Nucleus accumbens (tissue), 56 donors: ENCODE results near the gene POLR3C.
"Not testable (repeated sequence)": the region's sequence is repeated elsewhere in the genome, so short reads cannot be mapped to it uniquely, and the experiment has no call there.

Experiments
- DNase-seq, 56 donors: peaks; one replicate each; lab custom pipeline; 2025; lab: John Stamatoyannopoulos, UW

POLR3C gene

GRCh38 chr1:145812977-145813810 is 10.8 kb upstream of the POLR3C start:
- DNase-seq = not testable (repeated sequence)

GRCh38 chr1:145818095-145818494 is 5.9 kb upstream of the POLR3C start:
- not testable (repeated sequence) for DNase-seq

GRCh38 chr1:145822779-145823331 is 1.1 kb upstream of the POLR3C start:
- DNase-seq = not testable (repeated sequence)

- DNase-seq = no peak
These were observed 471 bp downstream of the POLR3C start for GRCh38 chr1:145824499-145824842.

DNA sequence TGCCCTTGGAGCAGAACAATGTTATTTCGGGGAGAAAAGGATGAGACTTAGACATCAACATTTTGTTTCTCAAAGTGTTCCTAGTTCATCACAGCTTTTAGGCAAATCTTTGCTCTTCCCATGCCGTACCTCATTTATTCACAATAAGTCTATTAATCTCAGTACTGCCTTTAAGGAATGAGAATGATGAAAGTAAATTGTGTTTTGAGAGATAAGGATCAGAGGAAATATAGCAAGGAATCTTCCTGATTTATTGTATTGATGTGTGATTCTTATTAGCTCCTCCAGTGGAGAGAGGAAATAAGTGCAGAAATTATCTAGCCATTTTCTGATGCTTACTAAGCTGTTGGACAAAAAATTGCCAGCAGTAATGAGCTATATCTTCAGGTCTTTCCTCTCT is 2.0 kb downstream of the POLR3C start:
- no peak for DNase-seq

DNA sequence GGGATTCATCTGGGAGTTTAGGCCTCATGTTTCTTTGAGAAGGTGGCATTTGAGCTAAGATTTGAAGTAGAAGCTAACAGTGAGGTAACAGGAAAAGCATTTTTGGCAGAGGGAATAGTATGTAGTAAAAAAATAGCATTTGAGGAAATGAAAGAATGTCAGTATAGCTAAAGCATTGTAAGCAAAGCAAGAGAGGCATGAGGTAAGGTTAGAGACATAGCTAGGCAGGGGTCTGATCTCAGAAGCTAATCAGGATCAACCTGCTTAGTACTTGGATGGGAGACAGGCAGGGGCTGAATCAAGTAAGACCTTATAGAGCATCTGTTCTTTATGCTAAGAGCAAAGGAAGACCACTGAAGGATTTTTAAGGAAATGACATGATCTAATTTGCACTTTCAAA is 4.0 kb downstream of the POLR3C start:
- no peak for DNase-seq

GRCh38 chr1:145828367-145829026 is 4.5 kb downstream of the POLR3C start:
- DNase-seq = no peak

DNA sequence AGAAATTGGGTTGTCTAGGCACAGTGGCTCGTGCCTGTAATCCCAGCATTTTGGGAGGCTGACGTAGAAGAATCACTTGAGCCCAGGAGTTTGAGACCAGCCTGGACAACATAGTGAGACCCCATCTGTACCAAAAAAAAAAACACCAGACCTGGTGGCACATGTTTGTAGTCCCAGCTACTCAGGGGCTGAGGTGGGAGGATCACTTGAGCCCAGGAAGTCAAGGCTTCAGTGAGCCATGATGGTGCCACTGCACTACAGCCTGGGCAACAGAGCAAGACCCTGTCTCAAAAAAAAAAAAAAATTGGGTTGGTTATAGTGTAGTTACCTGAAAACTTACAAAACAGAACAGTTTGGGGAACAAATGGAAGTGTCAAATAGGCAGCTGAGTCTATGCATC is 6.8 kb downstream of the POLR3C start:
- not testable (repeated sequence) for DNase-seq

DNA sequence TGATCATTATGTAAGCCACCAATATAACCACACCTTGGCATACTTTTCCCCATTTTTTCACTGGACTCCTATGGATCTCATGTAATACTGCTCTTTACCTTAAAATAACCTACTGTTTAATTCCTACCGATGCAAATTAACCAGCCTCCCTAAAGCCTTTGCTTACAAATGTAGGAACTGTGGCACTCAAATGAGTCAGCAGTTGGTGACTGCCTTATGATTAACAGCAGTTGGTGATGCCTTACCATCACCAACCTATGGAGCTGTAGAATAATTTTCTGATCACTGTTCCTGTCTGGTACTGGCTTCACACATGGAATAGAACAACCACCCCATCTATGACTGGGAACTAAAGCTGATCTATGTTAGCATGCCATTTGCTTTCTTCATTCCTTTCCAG is 13.7 kb downstream of the POLR3C start:
- no peak for DNase-seq

DNA sequence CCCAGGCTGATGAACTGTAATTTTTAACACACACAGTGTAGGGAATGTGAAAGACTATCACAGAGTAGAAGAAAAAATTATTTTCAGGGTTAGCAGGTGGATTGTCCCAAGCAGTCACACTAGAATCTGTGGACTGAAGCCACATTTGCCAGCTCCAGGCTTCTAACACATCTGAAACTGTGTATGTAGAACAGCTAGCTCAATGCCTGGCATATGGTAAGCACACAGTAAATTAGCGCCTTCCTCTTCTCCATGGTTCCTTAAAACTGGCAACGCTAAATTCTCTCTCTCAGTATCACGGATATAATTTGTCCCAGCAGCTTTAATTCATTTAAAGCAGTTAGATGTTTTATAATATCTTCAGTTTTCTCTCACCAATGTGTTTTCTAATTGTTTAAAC is 19.0 kb downstream of the POLR3C start:
- no peak for DNase-seq

GRCh38 chr1:145845144-145845513 is 21.1 kb downstream of the POLR3C start:
- no peak for DNase-seq

DNA sequence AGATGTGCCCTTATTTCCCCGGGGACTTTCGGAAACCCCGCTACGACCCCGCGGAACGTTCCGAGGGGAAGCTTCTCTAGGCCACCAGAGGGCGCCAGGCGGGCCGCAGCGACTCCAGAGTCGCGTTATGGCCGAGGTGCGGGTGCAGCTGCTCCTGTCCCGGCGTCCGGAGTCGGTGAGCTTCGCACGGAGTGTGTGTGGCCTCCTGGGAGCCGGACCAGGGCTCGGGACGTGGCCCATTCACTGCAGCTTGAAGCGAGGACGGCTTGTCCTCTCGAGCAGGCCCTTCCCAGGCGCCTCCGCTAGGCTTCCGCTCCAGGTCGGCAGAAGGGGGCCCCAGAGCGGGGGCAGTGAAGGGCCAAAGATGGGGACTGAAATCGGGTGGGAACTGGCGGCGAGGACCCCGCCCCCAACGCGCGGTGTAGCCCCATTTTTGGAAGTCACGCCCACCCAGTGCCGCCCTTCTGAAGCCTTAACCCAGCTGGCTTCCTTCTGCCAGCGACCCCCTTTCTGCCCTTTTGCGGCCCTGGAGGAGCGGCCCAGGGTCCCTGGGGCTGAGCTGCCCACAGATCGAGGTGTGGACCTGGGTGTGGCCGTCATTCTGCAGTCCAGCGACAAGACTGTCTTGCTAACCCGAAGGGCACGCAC is 21.6 kb downstream of the POLR3C start, which contains the start of gene NUDT17:
TSS of gene NUDT17 (plus strand) at position 117 of the 648 bp plus-strand sequence. CDS start at position 128, 11 bp downstream.
- DNase-seq = peak in 52 of 56 donors; percentile 15 to 83 (median 54)

DNA sequence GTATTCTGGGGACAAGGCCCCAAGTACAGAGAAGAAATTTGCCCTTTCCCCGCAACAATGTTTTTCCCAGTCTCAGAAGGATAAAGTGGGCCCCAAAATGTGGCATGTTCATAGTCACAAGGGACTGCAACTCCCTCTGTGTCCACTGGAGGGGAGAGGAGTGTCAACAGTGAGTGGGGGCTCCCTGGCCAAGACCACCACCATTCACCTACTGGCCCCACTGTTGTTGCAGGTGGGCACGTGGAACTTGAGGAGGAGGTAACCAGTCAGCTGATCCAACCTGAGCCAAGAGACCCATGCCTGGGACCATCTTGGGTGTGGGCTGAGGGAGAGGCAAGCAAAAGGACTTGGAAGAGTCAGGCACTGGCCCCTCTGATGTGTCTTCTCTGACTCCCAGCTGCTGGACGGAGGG is 22.2 kb downstream of the POLR3C start:
- peak in 10 of 56 donors; percentile 4 to 37 (median 23) for DNase-seq

GRCh38 chr1:145847827-145848226 is 23.8 kb downstream of the POLR3C start:
- DNase-seq = no peak

DNA sequence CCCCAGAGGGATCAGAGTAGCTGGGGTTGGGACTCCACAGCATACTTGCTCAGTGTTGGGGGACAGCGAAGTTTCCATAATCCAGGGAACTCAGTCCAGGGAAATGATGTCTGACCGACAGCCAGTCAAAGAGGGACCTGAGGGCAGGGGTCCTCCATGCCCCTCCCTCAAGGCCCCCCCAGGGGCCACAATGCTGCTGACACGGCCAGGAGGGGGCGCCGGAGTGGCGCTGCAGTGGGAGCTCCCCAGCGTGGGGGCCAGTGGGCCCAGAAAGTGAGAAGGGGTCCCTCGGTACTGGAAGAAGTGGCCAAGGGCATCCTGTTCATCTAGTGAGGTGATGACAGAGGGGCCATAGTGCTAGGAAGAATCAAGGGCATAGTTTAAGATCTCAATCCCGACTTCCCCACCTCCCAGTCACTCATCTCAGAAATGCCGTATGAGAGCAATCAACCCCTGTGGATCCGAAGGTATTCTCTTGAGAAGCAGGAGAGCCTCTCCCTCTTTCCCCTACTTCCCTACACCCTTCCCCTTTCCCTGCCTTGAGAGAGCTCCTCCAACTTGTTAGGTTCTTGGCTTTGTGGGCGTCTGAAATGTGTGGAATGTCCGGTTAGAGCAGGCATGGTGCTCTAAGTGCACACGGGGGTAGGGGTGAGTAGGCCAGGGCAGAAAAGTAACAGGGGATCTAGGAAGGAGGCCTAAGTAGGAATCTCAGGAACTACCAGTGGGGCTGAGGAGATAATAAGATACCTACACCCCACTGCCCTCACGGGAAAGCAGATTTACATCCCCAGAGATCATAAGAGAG is 25.6 kb downstream of the POLR3C start:
- DNase-seq = no peak

DNA sequence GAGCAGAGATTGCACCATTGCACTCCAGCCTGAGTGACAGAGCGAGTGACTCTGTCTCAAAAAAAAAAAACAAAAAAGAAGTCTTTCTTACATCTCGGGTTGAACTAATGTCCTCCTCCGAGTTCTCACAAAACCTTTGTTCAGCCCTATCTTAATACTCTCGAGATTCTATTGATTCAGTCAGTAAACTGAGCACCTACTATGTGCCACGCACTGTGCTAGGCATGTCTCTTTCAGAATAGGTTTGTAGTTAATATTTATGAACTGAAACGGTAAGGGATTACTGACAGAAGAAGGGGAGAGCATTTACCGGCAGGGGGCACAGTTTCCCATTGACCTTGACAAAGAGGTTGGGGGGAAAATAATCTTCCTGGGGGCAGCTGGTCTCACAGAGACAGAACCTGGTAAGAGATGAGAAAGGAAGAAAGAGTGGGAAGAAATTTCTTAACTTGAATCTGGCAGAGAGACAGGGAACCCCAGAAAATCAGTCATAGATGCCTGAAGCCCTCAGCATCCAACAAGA is 31.5 kb downstream of the POLR3C start:
- no peak for DNase-seq

- no peak for DNase-seq
These were observed 33.2 kb downstream of the POLR3C start for GRCh38 chr1:145857170-145857569.

DNA sequence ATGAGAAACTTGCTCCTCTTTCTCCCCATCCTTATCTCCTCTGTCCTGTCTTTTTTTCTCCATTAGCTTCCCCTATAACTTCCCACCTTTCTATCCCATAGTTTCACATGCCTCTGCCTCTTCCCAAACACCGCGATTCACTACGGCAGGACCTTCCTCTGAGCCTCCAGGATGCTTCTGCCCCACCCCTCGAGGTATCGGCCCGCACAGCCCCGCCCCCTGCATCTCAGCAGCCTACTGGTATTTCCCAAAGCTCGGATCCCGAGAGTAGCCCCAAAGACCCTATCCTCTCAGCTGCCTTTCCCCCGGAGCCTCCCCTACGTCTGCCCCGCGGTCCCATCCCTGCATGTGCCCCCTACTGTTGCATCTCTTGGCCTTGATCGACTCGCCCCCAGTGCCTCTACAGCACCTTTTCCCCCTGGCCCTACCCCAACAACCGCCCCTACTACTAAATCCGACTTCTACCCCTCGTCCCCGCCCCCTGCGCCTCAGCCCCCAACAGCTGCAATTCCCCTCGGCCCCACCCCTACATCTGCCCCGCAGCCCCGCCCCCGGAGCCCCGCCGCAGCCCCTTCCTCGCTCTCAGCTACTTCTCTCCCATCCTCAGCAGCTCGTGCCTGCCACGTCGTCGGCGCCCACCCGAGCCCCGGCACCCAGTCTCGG is 34.4 kb downstream of the POLR3C start:
- peak in 31 of 56 donors; percentile 20 to 64 (median 46) for DNase-seq

DNA sequence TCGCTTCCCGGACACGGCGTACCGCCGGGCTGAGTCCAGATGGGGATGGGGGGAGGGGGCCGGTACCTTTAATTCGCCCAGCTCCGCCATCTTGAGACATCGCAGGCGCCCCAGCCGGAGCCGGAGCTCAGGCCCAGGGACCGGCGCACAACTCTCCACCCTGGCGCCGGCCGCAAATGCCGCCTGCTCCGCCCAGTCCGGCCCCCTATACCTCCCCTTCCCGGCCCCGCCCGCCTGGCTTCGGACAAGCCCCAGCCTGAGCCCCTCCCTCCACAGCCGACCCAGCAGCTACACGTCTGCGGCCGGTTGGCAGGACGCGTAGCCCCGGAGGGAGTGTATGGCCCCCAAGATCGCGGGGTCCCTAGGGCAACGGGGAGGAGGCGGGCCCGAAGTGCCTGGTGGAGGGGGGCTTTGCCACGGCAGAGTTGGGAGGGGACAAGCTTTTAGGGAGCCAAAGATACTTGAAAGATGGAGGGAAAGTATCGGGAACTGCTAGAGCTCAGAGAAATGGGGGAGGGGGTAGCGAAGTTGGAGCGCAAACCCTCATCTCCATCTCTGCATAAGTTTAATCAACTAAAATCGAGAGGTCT is 35.0 kb downstream of the POLR3C start, which contains the start of gene PIAS3:
TSS of gene PIAS3 (minus strand) at position 181 of the 590 bp plus-strand sequence. CDS start at position 90, 91 bp downstream.
- DNase-seq = peak in 55 of 56 donors; percentile 59 to 94 (median 85)
